K562 (cell line): ENCODE data around the gene PACS2. TPM values are rescaled to one million over a fixed set of nuclear protein-coding genes. Genes with fewer than 3 reads are reported as not detected.

ENCODE experiments used
- ATAC-seq: fragments of 200-7000 bp; cut with Tn5 transposase; 3 replicates; pipeline ENCODE4 v1.9.1; 2020; ENCODE audit warnings: moderate library complexity
- BruUV-seq: library from RNA; stranded (reverse); fragments of 400-500 nt; replicated peaks from 2 replicates; lab custom pipeline; 2021; lab: Mats Ljungman, UMichigan
- CTCF ChIA-PET: fragments of 300-600 bp; formaldehyde crosslinking; extraction: SDS; loops from one replicate; lab custom pipeline; 2021; ENCODE audit warnings: low intra/inter-chr PET ratio; lab: Yijun Ruan, JAX
- POLR2A ChIA-PET: fragments of 300-600, 350-650 bp; sonication (Branson Sonifier 250); formaldehyde crosslinking; extraction: SDS; loops from one replicate; lab custom pipeline; 2021; ENCODE audit warnings: antibody characterized with exemption, inconsistent platforms; lab: Yijun Ruan, JAX
- DNase-seq, 4 experiments: peaks; one replicate each; pipeline versions ENCODE4 v3.0.0 to v3.0.0-alpha.2; 2011 to 2018; ENCODE audit warnings: low spot score in 3 of 4, mixed read lengths in 3 of 4; ENCODE audit errors: extremely low read depth in 1 of 4
- FAIRE-seq: peaks from 2 replicates; lab custom pipeline; 2011; peaks lifted over from hg19 to GRCh38; lab: Jason Lieb, UNC
- H2AFZ ChIP-seq: 2 replicates; pipeline ENCODE4 v1.6.0; 2011; ENCODE audit warnings: low read depth, low read length, control low read depth, inconsistent platforms
- H3K27ac ChIP-seq: fragments of 200-600 bp; 3 replicates; pipeline ENCODE4 v1.8.0; 2011; ENCODE audit warnings: low read depth, mild to moderate bottlenecking, control low read depth, inconsistent platforms, low read length, moderate library complexity, mixed read lengths; ENCODE audit errors: extremely low read depth
- H3K27me3 ChIP-seq, 2 experiments: fragments of 300-600 bp in 1 of 2; 2 replicates in 1 of 2; 3 replicates in 1 of 2; pipeline versions ENCODE4 v1.6.0 to v1.8.0; 2011; ENCODE audit warnings: inconsistent platforms in 2 of 2, low read length in 2 of 2, mild to moderate bottlenecking in 1 of 2, mixed read lengths in 1 of 2, moderate library complexity in 1 of 2; ENCODE audit not compliant: control insufficient read depth in 2 of 2, insufficient read depth in 2 of 2
- H3K36me3 ChIP-seq: fragments of 300-600 bp; 3 replicates; pipeline ENCODE4 v1.8.0; 2011; ENCODE audit warnings: mild to moderate bottlenecking, low read length, inconsistent platforms; ENCODE audit not compliant: control insufficient read depth, insufficient read depth
- H3K4me1 ChIP-seq, 2 experiments: fragments of 200-600 bp in 1 of 2; replicated peaks in 1 of 2; 2 replicates in 1 of 2; 3 replicates in 1 of 2; pipeline versions ENCODE4 v1.5.1 to v1.8.0; 2011; ENCODE audit warnings: inconsistent platforms in 2 of 2, low read length in 2 of 2, mild to moderate bottlenecking in 1 of 2, mixed read lengths in 1 of 2, moderate library complexity in 1 of 2; ENCODE audit not compliant: control insufficient read depth in 2 of 2, insufficient read depth in 2 of 2
- H3K4me2 ChIP-seq: 2 replicates; pipeline ENCODE4 v1.6.1; 2011; ENCODE audit warnings: low read length, control low read depth, inconsistent platforms, mixed read lengths; ENCODE audit not compliant: insufficient read depth
- H3K4me3 ChIP-seq: fragments of 200-600 bp; sonication (generic), shearing (Covaris generic); 2 replicates; pipeline ENCODE4 v1.5.1; 2016; ENCODE audit warnings: control low read depth, inconsistent platforms
- H3K79me2 ChIP-seq: fragments of 200-600 bp; 3 replicates; pipeline ENCODE4 v1.8.0; 2011; ENCODE audit warnings: low read length, inconsistent platforms; ENCODE audit not compliant: control insufficient read depth, insufficient read depth
- H3K9ac ChIP-seq, 2 experiments: 2 replicates each; pipeline versions ENCODE4 v1.6.0 to v1.6.1; 2011; ENCODE audit warnings: low read depth in 2 of 2, low read length in 2 of 2, control low read depth in 1 of 2, inconsistent platforms in 1 of 2, mild to moderate bottlenecking in 1 of 2, mixed read lengths in 1 of 2; ENCODE audit not compliant: insufficient read depth in 1 of 2
- H3K9me1 ChIP-seq: one replicate; pipeline ENCODE4 v1.6.0; 2011; ENCODE audit warnings: inconsistent platforms, mild to moderate bottlenecking, low read length, moderate library complexity; ENCODE audit not compliant: control insufficient read depth, insufficient read depth
- H3K9me3 ChIP-seq: replicated peaks from 2 replicates; pipeline ENCODE4 v1.5.1; 2011; ENCODE audit warnings: low read depth, low read length, inconsistent platforms; ENCODE audit not compliant: control insufficient read depth, insufficient read depth
- H4K20me1 ChIP-seq: replicated peaks from 2 replicates; pipeline ENCODE4 v1.6.1; 2011; ENCODE audit warnings: low read length, inconsistent platforms, mixed read lengths; ENCODE audit not compliant: control insufficient read depth, insufficient read depth
- KAT7 ChIP-seq: sonication (generic); formaldehyde crosslinking; IDR thresholded peaks from 2 replicates; pipeline ENCODE4 v1.8.0; 2022; ENCODE audit warnings: missing genetic modification reagents, mild to moderate bottlenecking, borderline replicate concordance
- NFE2 ChIP-seq: IDR thresholded peaks from 2 replicates; pipeline ENCODE4 v1.6.1; 2014; ENCODE audit warnings: antibody characterized with exemption, low read depth
- ZNF232 ChIP-seq: sonication (generic); formaldehyde crosslinking; IDR thresholded peaks from 2 replicates; pipeline ENCODE4 v1.8.0; 2022; ENCODE audit warnings: mild to moderate bottlenecking, missing genetic modification reagents
- WGBS: fragments of 100-300 bp; shearing (Covaris generic); methylation state at CpG from one replicate; pipeline ENCODE4 v1.1.6; 2016; ENCODE audit warnings: low coverage, mixed read lengths; ENCODE audit not compliant: insufficient coverage; ENCODE audit errors: missing lambda C conversion rate; 5-methylcytosine and 5-hydroxymethylcytosine counted together
- in situ Hi-C: fragments of 300-500 bp; cut with MboI; formaldehyde crosslinking; loops from 4 replicates; pipeline ENCODE4 v1.15.0; 2018; ENCODE audit warnings: inconsistent platforms, mixed read lengths
- intact Hi-C: fragments of 100-400 bp; cut with micrococcal nuclease; formaldehyde crosslinking; loops from 2 replicates; pipeline ENCODE4 v1.14.2; 2022
- polyA plus RNA-seq, 8 experiments: library from polyadenylated mRNA; depleted of rRNA in 4 of 8; stranded (reverse) in 5 of 8; unstranded in 3 of 8; fragments of >200 nt; fragmentation: Nextera tagmentation in 2 of 8; fragmentation: Illumina TruSeq in 1 of 8; extraction: Ambion mirVana in 2 of 8; extraction: Trizol in 1 of 8; gene quantifications; 2 replicates each; pipeline versions ENCODE4 v1.2.1 to v1.2.3, GENCODE V29; 2011 to 2014; ENCODE audit warnings: inconsistent platforms in 1 of 8, missing spikeins in 1 of 8
- total RNA-seq, 7 experiments: library from RNA; depleted of rRNA in 6 of 7; stranded (reverse); fragments of >200 nt in 6 of 7; fragmentation: Illumina TruSeq in 2 of 7; extraction: Trizol in 2 of 7; gene quantifications; 2 replicates each; pipeline versions ENCODE4 v1.2.1 to v1.2.3, GENCODE V29; 2011 to 2021; ENCODE audit warnings: low replicate concordance in 1 of 7
- TF ChIP-seq, protein P1 (sequence below): fragments of 200-400 bp; formaldehyde crosslinking; IDR thresholded peaks from 2 replicates; pipeline ENCODE4 v1.6.1; 2017; ENCODE audit warnings: mild to moderate bottlenecking, low read depth, low read length, moderate library complexity

Gene PACS2
- total and polyA plus RNA-seq, 9 of the 15 experiments (the other 6 are each of a cell fraction or from before 2014, with no cell fraction given), result 0.11 to 20.8 (median 9.9) TPM

DNA sequence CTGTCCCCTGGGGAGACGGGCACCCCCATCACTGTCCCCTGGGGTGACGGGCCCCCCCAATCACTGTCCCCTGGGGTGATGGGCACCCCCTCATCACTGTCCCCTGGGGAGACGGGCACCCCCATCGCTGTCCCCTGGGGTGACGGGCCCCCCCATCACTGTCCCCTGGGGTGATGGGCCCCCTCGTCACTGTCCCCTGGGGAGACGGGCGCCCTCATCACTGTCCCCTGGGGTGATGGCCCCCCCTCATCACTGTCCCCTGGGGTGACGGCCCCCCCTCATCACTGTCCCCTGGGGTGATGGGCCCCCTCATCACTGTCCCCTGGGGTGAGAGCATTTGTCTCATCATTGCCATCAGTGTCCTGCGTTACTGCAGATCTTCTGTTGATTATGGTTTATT, 38.6 kb downstream of the PACS2 start:
- POLR2A ChIA-PET, result no interaction called here
- intact Hi-C loops, result no loop called here

More for the DNA sequence above, 38.6 kb downstream of the PACS2 start:
- ATAC-seq, result no peak
- CTCF ChIA-PET, result interaction anchor here (1.8 kb wide), 1 partner anchor 150 kb away, joined by 15 read pairs; no protein-coding TSS in a partner anchor
- Histone ChIP-seq H3K9me1 (no peaks in the 10 kb centered on the region), H3K9ac (no peak overlapping the region), H3K36me3 (no peaks in the 10 kb centered on the region), H3K27me3 (no peaks in the 10 kb centered on the region), H3K79me2 (no peaks in the 10 kb centered on the region), H3K9me3 (no peaks in the 10 kb centered on the region), H3K4me1 (peaks cover 3 to 34% of the 10 kb centered on the region in 2 experiments; a peak in 4 of 5 replicates), H2AFZ (no peak overlapping the region), H3K4me3 (no peak overlapping the region), H4K20me1 (0 out of 2 replicates have a peak, but pooled peaks cover 3% of the 10 kb centered on the region), H3K4me2 (no peak overlapping the region), H3K27ac (no peak overlapping the region)
- TF ChIP-seq KAT7 (CRISPR knock-in tag), result no peak
- no peak for TF ChIP-seq NFE2
- TF ChIP-seq, protein P1, sequence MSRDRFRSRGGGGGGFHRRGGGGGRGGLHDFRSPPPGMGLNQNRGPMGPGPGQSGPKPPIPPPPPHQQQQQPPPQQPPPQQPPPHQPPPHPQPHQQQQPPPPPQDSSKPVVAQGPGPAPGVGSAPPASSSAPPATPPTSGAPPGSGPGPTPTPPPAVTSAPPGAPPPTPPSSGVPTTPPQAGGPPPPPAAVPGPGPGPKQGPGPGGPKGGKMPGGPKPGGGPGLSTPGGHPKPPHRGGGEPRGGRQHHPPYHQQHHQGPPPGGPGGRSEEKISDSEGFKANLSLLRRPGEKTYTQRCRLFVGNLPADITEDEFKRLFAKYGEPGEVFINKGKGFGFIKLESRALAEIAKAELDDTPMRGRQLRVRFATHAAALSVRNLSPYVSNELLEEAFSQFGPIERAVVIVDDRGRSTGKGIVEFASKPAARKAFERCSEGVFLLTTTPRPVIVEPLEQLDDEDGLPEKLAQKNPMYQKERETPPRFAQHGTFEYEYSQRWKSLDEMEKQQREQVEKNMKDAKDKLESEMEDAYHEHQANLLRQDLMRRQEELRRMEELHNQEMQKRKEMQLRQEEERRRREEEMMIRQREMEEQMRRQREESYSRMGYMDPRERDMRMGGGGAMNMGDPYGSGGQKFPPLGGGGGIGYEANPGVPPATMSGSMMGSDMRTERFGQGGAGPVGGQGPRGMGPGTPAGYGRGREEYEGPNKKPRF, result no peak
- TF ChIP-seq ZNF232 (CRISPR knock-in tag), result no peak
- no peak for FAIRE-seq
- in situ Hi-C loops, result loop anchor here (10.0 kb wide), 1 partner anchor 258 kb away; no protein-coding TSS in a partner anchor
- WGBS, result 60% methylated on average over 1 of the region's 10 CpGs
- BruUV-seq, result no TSS peak
- DNase-seq, result no peak
